Urothelium cell line (cell line): ENCODE measurements around the gene LCE5A.
"Not testable (repeated sequence)": the region's sequence is repeated elsewhere in the genome, so short reads cannot be mapped to it uniquely, and the experiment has no call there.

ENCODE experiments used
- DNase-seq: peaks from one replicate; pipeline ENCODE4 v3.0.0; 2011; ENCODE audit warnings: low spot score, mixed read lengths
- FAIRE-seq: peaks from 2 replicates; lab custom pipeline; 2011; peaks lifted over from hg19 to GRCh38; lab: Jason Lieb, UNC

The LCE5A gene

GRCh38 chr1:152510503-152510902, at the start of gene LCE5A:
Gene LCE5A, plus strand, starts transcription at chr1:152510803. Its CDS starts 732 bp downstream, at chr1:152511535.
- FAIRE-seq (no peak), DNase-seq (no peak)

DNA sequence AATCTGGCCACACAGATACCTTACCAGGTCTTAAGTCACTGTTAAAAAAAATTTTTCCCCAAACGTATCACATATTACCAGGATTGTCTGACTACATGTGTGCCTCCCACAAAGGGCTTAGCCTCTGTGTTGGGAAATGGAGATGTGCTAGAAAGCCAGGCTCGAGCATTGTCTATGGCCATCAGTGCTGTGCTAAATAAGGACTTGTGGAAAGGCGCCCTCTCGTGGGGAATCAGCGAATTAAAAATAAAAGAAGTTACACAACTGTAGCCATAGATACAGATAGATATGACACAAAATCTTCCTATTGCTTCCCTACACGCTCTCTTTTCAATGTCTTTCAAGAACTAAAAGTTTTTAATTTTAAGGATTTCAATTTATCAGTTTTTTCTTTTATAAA, 49.1 kb upstream of the LCE5A start:
- DNase-seq: peak; percentile 61
- FAIRE-seq: no peak

DNA sequence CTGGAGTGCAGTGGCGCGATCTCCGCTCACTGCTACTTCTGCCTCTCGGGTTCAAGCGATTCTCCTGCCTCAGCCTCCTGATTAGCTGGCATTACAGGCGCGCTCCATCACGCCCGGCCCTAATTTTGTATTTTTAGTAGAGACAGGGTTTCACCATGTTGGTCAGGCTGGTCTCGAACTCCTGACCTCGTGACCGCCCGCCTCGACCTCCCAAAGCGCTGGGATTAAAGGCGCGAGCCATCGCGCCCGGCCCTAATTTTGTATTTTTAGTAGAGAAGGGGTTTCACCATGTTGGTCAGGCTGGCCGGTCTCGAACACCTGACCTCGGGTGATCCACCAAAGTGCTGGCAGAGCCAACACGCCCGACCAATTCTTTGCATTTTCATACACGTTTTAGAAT, 48.0 kb upstream of the LCE5A start:
- DNase-seq: no peak
- FAIRE-seq: no peak

GRCh38 chr1:152466217-152466616, 44.4 kb upstream of the LCE5A start:
- FAIRE-seq: no peak
- DNase-seq: no peak

- FAIRE-seq (no peak), DNase-seq (no peak)
Measured at GRCh38 chr1:152473887-152474537, 36.6 kb upstream of the LCE5A start.

GRCh38 chr1:152479792-152480595, 30.6 kb upstream of the LCE5A start:
- FAIRE-seq: no peak

GRCh38 chr1:152481869-152482664, 28.5 kb upstream of the LCE5A start:
- DNase-seq (no peak), FAIRE-seq (no peak)

More at GRCh38 chr1:152479792-152480595, 30.6 kb upstream of the LCE5A start:
- peak; percentile 77 for DNase-seq

GRCh38 chr1:152486400-152487006, 24.1 kb upstream of the LCE5A start:
- peak; percentile 48 for DNase-seq
- no peak for FAIRE-seq

- no peak for FAIRE-seq
- DNase-seq: no peak
Measured at GRCh38 chr1:152487871-152488270, 22.7 kb upstream of the LCE5A start.

DNA sequence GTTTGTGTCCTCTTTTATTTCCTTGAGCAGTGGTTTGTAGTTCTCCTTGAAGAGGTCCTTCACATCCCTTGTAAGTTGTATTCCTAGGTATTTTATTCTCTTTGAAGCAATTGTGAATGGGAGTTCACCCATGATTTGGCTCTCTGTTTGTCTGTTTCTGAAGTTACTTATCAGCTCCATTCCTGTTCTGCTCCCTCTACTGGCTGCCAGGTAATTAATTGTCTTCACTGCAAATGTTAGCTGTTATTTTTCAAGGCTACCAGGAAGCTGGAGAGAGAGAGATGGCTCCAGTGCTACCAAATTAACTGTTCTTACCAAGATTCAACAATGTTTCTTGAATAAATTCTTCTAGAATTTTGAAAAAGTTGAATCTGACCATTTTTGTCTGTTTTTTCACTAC, 19.1 kb upstream of the LCE5A start:
- not testable (repeated sequence) for DNase-seq, FAIRE-seq

- DNase-seq (no peak), FAIRE-seq (no peak)
Measured at GRCh38 chr1:152495066-152495675, 15.4 kb upstream of the LCE5A start.

DNA sequence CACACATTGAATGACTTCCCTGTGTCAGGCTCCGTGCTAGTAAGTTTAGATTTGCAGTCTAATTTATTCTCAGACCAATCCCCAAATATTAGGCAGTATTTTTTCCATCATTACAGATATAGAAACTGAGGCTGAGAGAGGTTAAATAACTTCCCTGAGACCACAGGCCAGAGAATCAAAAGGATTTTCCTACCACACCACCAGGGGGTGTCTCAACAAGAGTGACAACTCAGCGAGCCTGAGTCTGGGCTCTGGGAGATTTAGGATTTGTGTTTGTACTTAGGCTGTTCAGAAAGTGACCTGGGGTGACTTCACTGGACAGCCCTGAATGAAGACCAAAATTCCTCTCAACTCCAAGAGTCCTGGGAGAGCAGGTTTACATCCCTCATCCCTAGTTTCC, 13.3 kb upstream of the LCE5A start:
- no peak for FAIRE-seq

DNA sequence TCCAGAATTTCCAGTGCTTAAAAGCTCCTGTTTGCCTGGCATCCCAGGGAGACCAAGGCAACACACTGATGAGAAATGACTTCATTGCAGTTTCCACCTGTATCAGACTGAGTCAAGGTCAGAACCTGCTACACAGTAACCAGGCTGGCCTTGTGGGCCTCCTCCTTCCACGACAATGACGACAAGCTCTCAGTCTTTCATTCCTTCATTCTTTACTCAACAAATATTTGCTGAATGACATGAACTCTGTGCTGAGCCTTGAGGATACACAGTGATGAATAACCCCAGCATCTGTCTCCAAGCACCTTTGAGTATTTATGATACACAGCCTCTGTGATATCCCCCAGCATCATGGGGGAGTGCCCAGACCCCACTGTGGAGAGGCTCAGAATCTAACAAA, 8.9 kb upstream of the LCE5A start:
- no peak for FAIRE-seq

More for the DNA sequence above, 13.3 kb upstream of the LCE5A start:
- no peak for DNase-seq

GRCh38 chr1:152502496-152503180, 8.0 kb upstream of the LCE5A start:
- peak; percentile 63 for DNase-seq
- FAIRE-seq: peak; percentile 56

More for the DNA sequence above, 8.9 kb upstream of the LCE5A start:
- no peak for DNase-seq

- DNase-seq (no peak), FAIRE-seq (no peak)
Measured at GRCh38 chr1:152505083-152505482, 5.5 kb upstream of the LCE5A start.

DNA sequence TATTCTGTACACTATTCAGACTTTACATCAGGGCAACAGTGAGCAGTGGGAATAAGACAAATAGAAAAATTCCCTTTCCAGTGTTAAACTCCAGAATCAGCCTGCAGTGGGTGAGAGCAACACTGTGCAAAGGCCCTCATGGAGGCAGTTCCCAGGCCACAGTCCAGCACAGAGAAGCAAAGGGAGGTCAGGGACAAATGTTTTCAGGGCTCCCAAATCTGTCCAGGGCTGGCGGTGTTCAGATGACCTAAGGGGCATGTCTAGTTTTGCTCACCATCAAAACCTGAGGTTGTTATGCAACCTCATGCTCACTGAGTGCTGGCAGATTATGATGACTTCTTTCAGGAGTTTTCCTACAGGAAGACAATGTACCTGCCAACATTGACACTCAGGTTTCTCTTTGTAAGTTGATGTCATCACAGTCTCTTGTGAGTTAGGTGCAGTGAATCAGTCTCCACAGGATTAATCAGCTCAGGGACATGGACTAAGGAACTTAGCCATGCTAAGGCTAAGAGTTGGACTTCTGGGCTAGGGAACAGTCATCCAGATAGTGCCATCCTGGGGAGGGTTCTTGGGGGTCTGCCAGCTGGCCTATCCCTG, 3.6 kb upstream of the LCE5A start:
- no peak for FAIRE-seq
- DNase-seq: no peak

DNA sequence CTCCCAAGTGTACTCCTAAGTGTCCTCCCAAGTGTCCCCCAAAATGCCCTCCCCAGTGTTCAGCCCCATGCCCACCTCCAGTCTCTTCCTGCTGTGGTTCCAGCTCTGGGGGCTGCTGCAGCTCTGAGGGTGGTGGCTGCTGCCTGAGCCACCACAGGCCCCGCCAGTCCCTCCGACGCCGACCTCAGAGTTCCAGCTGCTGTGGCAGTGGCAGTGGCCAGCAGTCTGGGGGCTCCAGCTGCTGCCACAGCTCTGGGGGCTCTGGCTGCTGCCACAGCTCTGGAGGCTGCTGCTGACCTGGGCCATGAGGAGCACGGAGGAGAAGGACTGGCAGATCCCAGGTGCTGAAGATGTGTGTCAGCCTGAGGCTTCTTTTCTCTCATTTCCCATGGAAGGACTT, 993 bp downstream of the LCE5A start:
- FAIRE-seq (no peak), DNase-seq (no peak)

DNA sequence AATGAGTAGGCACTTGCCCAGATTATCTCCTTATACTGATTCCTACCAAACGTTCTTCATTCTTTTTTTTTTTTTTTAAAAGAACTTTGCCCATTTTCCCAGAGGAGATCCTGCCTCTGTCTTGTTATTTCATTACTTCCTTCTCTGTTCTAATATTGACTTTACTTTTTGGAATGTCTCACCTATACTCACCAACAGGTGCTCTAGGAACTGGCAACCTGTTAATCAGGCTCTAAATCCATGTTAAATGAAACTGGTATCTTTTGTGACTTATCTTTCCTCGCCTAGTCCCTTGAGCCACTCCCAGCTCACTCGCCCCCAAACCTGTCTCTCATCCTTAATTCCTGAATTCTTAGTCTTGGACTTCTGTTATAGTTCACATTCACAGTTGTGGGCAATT, 2.5 kb downstream of the LCE5A start:
- FAIRE-seq (no peak), DNase-seq (no peak)

DNA sequence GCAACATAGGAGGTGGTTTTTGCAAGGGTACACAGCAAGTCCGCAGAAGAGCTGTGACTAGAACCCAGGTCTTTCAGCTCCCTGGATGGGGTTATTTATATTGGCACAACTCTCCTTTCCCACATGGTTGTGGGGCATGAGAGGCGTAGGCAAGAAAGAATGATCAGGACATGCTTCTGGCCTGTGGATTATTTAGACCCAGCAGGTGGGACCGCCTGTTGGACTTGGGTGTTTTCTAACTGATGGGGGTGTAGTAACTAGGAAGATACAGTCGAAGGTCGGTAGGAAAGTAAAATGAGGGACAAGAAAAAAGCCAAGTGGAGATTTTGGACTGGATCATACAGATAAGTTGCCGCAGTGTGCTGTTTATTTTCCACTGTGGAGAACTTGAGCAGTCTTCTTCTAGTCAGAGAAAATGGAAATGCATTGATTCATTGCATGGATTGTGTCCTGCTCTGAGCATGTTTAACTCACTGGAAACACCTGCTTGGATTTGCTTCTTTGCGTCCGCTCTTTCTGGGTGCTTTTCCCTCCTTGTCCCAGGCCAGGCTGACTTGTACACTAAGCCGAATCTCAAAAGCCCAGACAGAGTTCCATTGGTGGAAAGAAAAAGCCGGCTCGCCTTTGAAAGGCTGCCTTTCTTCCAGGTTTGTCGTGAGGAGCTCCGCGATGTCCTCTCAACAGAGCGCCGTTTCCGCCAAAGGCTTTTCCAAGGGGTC, 4.3 kb downstream of the LCE5A start:
- no peak for FAIRE-seq
- DNase-seq: no peak
